GM12878 (cell line): ENCODE data around the gene SERPINA9. TPM values are rescaled to one million over a fixed set of nuclear protein-coding genes. Genes with fewer than 3 reads are reported as not detected.

Experiments
- ATAC-seq: fragments of 200-7000 bp; cut with Tn5 transposase; 3 replicates; pipeline ENCODE4 v1.9.1; 2020; ENCODE audit warnings: mild to moderate bottlenecking, moderate library complexity
- BruUV-seq: library from RNA; stranded (reverse); fragments of 400-500 nt; replicated peaks from 2 replicates; lab custom pipeline; 2021; lab: Mats Ljungman, UMichigan
- CTCF ChIA-PET: fragments of 300-600 bp; sonication (Branson Sonifier 250); formaldehyde crosslinking; extraction: SDS; loops from one replicate; lab custom pipeline; 2021; ENCODE audit warnings: inconsistent platforms; lab: Yijun Ruan, JAX
- POLR2A ChIA-PET: fragments of 350-600 bp; formaldehyde crosslinking; extraction: SDS; loops from one replicate; lab custom pipeline; 2021; ENCODE audit warnings: inconsistent platforms; lab: Charles Lee
- RAD21 ChIA-PET: fragments of 300-600 bp; sonication (Branson Sonifier 250); formaldehyde crosslinking; loops from one replicate; lab custom pipeline; 2023; ENCODE audit warnings: antibody characterized with exemption; ENCODE audit not compliant: unreplicated experiment; lab: Charles Lee
- SMC1A ChIA-PET: fragments of 300-600 bp; sonication (Branson Sonifier 250); formaldehyde crosslinking; loops from one replicate; lab custom pipeline; 2023; ENCODE audit not compliant: unreplicated experiment, uncharacterized antibody; lab: Charles Lee
- DNase-seq: peaks from one replicate; pipeline ENCODE4 v3.0.0-alpha.2; 2011; ENCODE audit warnings: low read depth, low spot score
- FAIRE-seq: peaks from 3 replicates; lab custom pipeline; 2011; peaks lifted over from hg19 to GRCh38; lab: Jason Lieb, UNC
- H2AFZ ChIP-seq: 2 replicates; pipeline ENCODE4 v1.6.0; 2011; ENCODE audit warnings: low read depth, low read length, control low read depth; ENCODE audit not compliant: control insufficient read depth
- H3K27ac ChIP-seq: 2 replicates; pipeline ENCODE4 v1.5.1; 2011; ENCODE audit warnings: control low read depth; ENCODE audit not compliant: control insufficient read depth, insufficient read depth
- H3K27me3 ChIP-seq, 2 experiments: replicated peaks in 1 of 2; 2 replicates each; pipeline versions ENCODE4 v1.6.0 to v1.6.1; 2011; ENCODE audit warnings: low read length in 1 of 2; ENCODE audit not compliant: control insufficient read depth in 2 of 2, insufficient read depth in 2 of 2
- H3K36me3 ChIP-seq, 2 experiments: 2 replicates each; pipeline ENCODE4 v1.5.1; 2011; ENCODE audit warnings: low read length in 1 of 2; ENCODE audit not compliant: control insufficient read depth in 2 of 2, insufficient read depth in 2 of 2
- H3K4me1 ChIP-seq: 2 replicates; pipeline ENCODE4 v1.6.1; 2011; ENCODE audit warnings: mild to moderate bottlenecking, low read length, moderate library complexity, mixed read lengths; ENCODE audit not compliant: control insufficient read depth, insufficient read depth
- H3K4me2 ChIP-seq: 2 replicates; pipeline ENCODE4 v1.6.0; 2011; ENCODE audit warnings: control low read depth; ENCODE audit not compliant: control insufficient read depth, insufficient read depth
- H3K4me3 ChIP-seq: fragments of 200-600 bp; sonication (generic); 2 replicates; pipeline ENCODE4 v1.5.1; 2016
- H3K79me2 ChIP-seq: 2 replicates; pipeline ENCODE4 v1.6.0; 2011; ENCODE audit warnings: low read length; ENCODE audit not compliant: control insufficient read depth, insufficient read depth
- H3K9ac ChIP-seq: 2 replicates; pipeline ENCODE4 v1.8.0; 2011; ENCODE audit warnings: low read length, control low read depth, mixed read lengths; ENCODE audit not compliant: control insufficient read depth, insufficient read depth
- H3K9me3 ChIP-seq: replicated peaks from 3 replicates; pipeline ENCODE4 v1.5.1; 2011; ENCODE audit warnings: mild to moderate bottlenecking, low read length; ENCODE audit not compliant: control insufficient read depth, insufficient read depth
- H4K20me1 ChIP-seq: 2 replicates; pipeline ENCODE4 v1.6.0; 2011; ENCODE audit not compliant: control insufficient read depth, insufficient read depth
- EP300 ChIP-seq, 2 experiments: fragments of 150-350 bp in 1 of 2; IDR thresholded peaks; 2 replicates each; pipeline ENCODE4 v1.6.1; 2011 to 2012; ENCODE audit warnings: low read depth in 2 of 2, low read length in 2 of 2, borderline replicate concordance in 1 of 2, improper control_type of control experiment in 1 of 2, inconsistent platforms in 1 of 2; ENCODE audit not compliant: control insufficient read depth in 1 of 2
- MYB ChIP-seq: fragments of 150-350 bp; IDR thresholded peaks from 2 replicates; pipeline ENCODE4 v1.6.1; 2014; ENCODE audit warnings: mild to moderate bottlenecking, low read depth, low read length, borderline replicate concordance
- RBBP5 ChIP-seq: fragments of 200-600 bp; sonication (generic); conservative IDR thresholded peaks from 2 replicates; pipeline ENCODE4 v1.6.1; 2016
- RCOR1 ChIP-seq: conservative IDR thresholded peaks from 2 replicates; pipeline ENCODE4 v1.6.1; 2012; ENCODE audit warnings: low read depth, low read length, improper control_type of control experiment
- REST ChIP-seq: IDR thresholded peaks from 2 replicates; pipeline ENCODE4 v1.6.1; 2012; ENCODE audit warnings: mild to moderate bottlenecking, low read depth, low read length
- TBL1XR1 ChIP-seq: IDR thresholded peaks from 2 replicates; pipeline ENCODE4 v1.6.1; 2012; ENCODE audit warnings: low read depth, low read length, improper control_type of control experiment
- WRNIP1 ChIP-seq: IDR thresholded peaks from 2 replicates; pipeline ENCODE4 v1.6.1; 2011; ENCODE audit warnings: low read depth, low read length, improper control_type of control experiment, borderline replicate concordance
- whole genome bisulfite sequencing: methylation state at CpG from one replicate; pipeline ENCODE4 v1.1.6; 2016; ENCODE audit warnings: low lambda C conversion rate; ENCODE audit not compliant: insufficient replicate concordance, insufficient coverage; ENCODE audit errors: missing lambda C conversion rate; 5-methylcytosine and 5-hydroxymethylcytosine counted together
- in situ Hi-C: fragments of 300-500 bp; cut with MboI; formaldehyde crosslinking; loops from 9 replicates; pipeline ENCODE4 v1.14.3; 2018; ENCODE audit warnings: mixed read lengths
- intact Hi-C: fragments of 100-400 bp; cut with micrococcal nuclease; formaldehyde crosslinking; loops from one replicate; pipeline ENCODE4 v1.14.2; 2022; ENCODE audit not compliant: unreplicated experiment
- polyA plus RNA-seq, 11 experiments: library from polyadenylated mRNA; depleted of rRNA in 4 of 11; unstranded in 6 of 11; stranded (reverse) in 5 of 11; fragments of >200 nt; fragmentation: Nextera tagmentation in 4 of 11; fragmentation: Illumina TruSeq in 1 of 11; extraction: Ambion mirVana in 4 of 11; extraction: Trizol in 1 of 11; gene quantifications; 1 replicate in 1 of 11; 2 replicates in 10 of 11; pipeline versions ENCODE4 v1.2.1 to v1.2.3, GENCODE V29; 2011 to 2016; ENCODE audit warnings: inconsistent platforms in 2 of 11, missing spikeins in 2 of 11, low read depth in 1 of 11
- total RNA-seq, 4 experiments: library from RNA; depleted of rRNA in 3 of 4; stranded (reverse); fragments of >200 nt in 3 of 4; fragmentation: Illumina TruSeq in 1 of 4; extraction: Trizol in 1 of 4; gene quantifications; 2 replicates each; pipeline versions ENCODE4 v1.2.1 to v1.2.3, GENCODE V29; 2013 to 2021

SERPINA9 gene
- total and polyA plus RNA-seq, 10 of the 15 experiments (the other 5 are each of a cell fraction or from before 2014, with no cell fraction given): 0.05 TPM; not detected in 9

DNA sequence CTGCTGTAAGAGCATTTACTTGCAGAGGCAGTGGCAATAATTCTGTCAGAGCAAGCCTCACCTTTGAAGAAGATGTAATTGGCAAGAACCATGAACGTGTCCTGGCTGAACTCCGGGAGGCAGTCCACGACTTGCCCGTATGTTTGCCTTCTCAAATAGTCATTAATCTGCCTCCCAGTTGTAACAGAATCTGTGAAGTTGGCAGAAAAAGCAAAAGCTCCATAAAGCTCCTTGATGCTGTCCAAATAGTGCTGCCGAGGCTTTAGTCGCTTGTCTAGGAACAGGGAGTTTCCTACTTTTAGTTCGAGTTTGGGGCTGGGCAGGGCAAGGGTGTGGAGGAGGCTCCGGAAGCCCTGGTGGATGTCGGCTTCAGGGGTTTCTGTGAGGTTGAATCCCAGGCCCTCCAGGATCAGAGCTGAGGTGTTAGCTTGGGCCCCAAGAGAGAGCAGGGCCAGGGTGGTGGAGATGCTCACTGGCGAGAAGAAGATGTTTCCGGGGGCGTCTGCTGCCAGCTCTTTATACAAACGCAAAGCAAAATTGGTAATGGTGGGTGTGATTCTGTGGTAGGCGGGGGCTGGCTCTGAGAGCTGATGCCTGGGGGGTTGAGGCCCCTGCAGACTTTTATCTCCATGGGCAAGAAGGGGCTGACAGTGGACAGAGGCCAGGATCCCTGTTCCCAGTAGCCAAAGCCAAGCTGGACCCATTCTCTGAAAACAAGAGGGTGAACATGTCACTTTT is 27.8 kb downstream of the SERPINA9 start:
- ChIA-PET POLR2A (no interaction called here), CTCF (interaction anchor here (1.1 kb wide), 2 partner anchors 14 to 36 kb away, joined by 3 read pairs; no protein-coding TSS in a partner anchor), SMC1A (interaction anchor here (1.4 kb wide), 1 partner anchor 38 kb away, joined by 3 read pairs; no protein-coding TSS in a partner anchor), RAD21 (no interaction called here)
- no peak overlapping the region for H3K27ac ChIP-seq
- H3K9ac ChIP-seq: no peak overlapping the region
- H3K4me3 ChIP-seq: no peak overlapping the region
- 47% methylated on average over 14 of the region's 14 CpGs for WGBS
- TF ChIP-seq EP300 (IDR thresholded peaks at IDR 0.05; ENCODE audit: borderline replicate concordance in 1 of 2, control insufficient read depth in 1 of 2, low read depth in 2 of 2, low read length in 2 of 2): no peak
- TF ChIP-seq MYB: no peak
- no peak for TF ChIP-seq REST
- TF ChIP-seq TBL1XR1: no peak
- no peak for TF ChIP-seq RCOR1
- no peak for TF ChIP-seq RBBP5
- no peak for TF ChIP-seq WRNIP1
- intact Hi-C loops: no loop called here
- no peak overlapping the region for H3K4me2 ChIP-seq
- no peak overlapping the region for H2AFZ ChIP-seq
- no peak for DNase-seq
- no TSS peak for BruUV-seq
- no peak for FAIRE-seq
- no peaks in the 10 kb centered on the region; the same call in 2 of the 3 replicates for H3K9me3 ChIP-seq
- H3K36me3 ChIP-seq: no peaks in the 10 kb centered on the region
- no peak for ATAC-seq
- in situ Hi-C loops: no loop called here
- H3K27me3 ChIP-seq: peaks cover 0 to 1% of the 10 kb centered on the region in 2 experiments; a peak in 2 of 4 replicates
- H4K20me1 ChIP-seq: no peaks in the 10 kb centered on the region
- no peaks in the 10 kb centered on the region for H3K4me1 ChIP-seq
- H3K79me2 ChIP-seq: no peaks in the 10 kb centered on the region
